H1 (cell line): ENCODE results near the gene BOLA3. TPM values are rescaled to one million over a fixed set of nuclear protein-coding genes. Genes with fewer than 3 reads are reported as not detected.

ENCODE experiments used
- BCL11A ChIP-seq, 2 experiments: IDR thresholded peaks; one replicate each; pipeline ENCODE4 v1.6.1; 2011; ENCODE audit warnings: low read depth in 2 of 2, low read length in 2 of 2, mild to moderate bottlenecking in 2 of 2
- CEBPB ChIP-seq: IDR thresholded peaks from 2 replicates; pipeline ENCODE4 v1.6.1; 2012; ENCODE audit warnings: low read depth, low read length
- CHD7 ChIP-seq: fragments of 300-600 bp; sonication (generic); IDR thresholded peaks from 2 replicates; pipeline ENCODE4 v1.7.1; 2012; ENCODE audit warnings: low read length, moderate library complexity, mild to moderate bottlenecking, inconsistent platforms; ENCODE audit not compliant: insufficient replicate concordance
- E2F6 ChIP-seq: IDR thresholded peaks from 2 replicates; pipeline ENCODE4 v1.6.1; 2012; ENCODE audit warnings: inconsistent platforms
- FOSL1 ChIP-seq: IDR thresholded peaks from 2 replicates; pipeline ENCODE4 v1.6.1; 2011; ENCODE audit warnings: mild to moderate bottlenecking, low read depth, low read length, moderate library complexity; ENCODE audit not compliant: insufficient read depth
- SIN3A ChIP-seq, 2 experiments: IDR thresholded peaks in 1 of 2; conservative IDR thresholded peaks in 1 of 2; 2 replicates each; pipeline ENCODE4 v1.6.1; 2011 to 2012; ENCODE audit warnings: low read length in 2 of 2, improper control_type of control experiment in 1 of 2, low read depth in 1 of 2, mild to moderate bottlenecking in 1 of 2
- SP2 ChIP-seq: IDR thresholded peaks from 2 replicates; pipeline ENCODE4 v1.6.1; 2012; ENCODE audit warnings: mild to moderate bottlenecking, low read length, inconsistent platforms
- TBP ChIP-seq: IDR thresholded peaks from 2 replicates; pipeline ENCODE4 v1.6.1; 2011; ENCODE audit warnings: low read depth, low read length, improper control_type of control experiment
- TCF12 ChIP-seq: IDR thresholded peaks from 2 replicates; pipeline ENCODE4 v1.6.1; 2011; ENCODE audit warnings: low read depth, mild to moderate bottlenecking, low read length
- polyA plus RNA-seq, 7 experiments: library from polyadenylated mRNA; depleted of rRNA in 3 of 7; stranded (reverse) in 5 of 7; unstranded in 2 of 7; fragments of >200 nt in 5 of 7; fragments of 200-250 nt in 2 of 7; gene quantifications; 1 replicate in 5 of 7; 2 replicates in 1 of 7; 4 replicates in 1 of 7; pipeline versions ENCODE4 v1.2.1 to v1.2.3, GENCODE V29; 2011 to 2013; ENCODE audit warnings: missing spikeins in 2 of 7, mixed read lengths in 2 of 7
- total RNA-seq: library from RNA; stranded (reverse); fragmentation: NEBNext Ultra II Directional; extraction: Animal tissue kit (Norgen Biotek cat#: 25700); gene quantifications from 2 replicates; pipeline ENCODE4 v1.2.1, GENCODE V29; 2021

The BOLA3 gene
- total and polyA plus RNA-seq, 2 of the 8 experiments (the other 6 are each of a cell fraction or from before 2014, with no cell fraction given): 46.1 to 67.3 TPM

GRCh38 chr2:74119339-74119738, 28.4 kb downstream of the BOLA3 start (continued):
- no peak for TF ChIP-seq CHD7
- TF ChIP-seq FOSL1: no peak
- no peak for TF ChIP-seq BCL11A (IDR thresholded peaks at IDR 0.05; ENCODE audit: low read depth in 2 of 2, low read length in 2 of 2)
- no peak for TF ChIP-seq SP2
- no peak for TF ChIP-seq CEBPB
- no peak for TF ChIP-seq TCF12
- TF ChIP-seq TBP: no peak
- TF ChIP-seq SIN3A (conservative IDR thresholded peaks at IDR 0.05 in 1 of 2, IDR thresholded peaks at IDR 0.05 in 1 of 2; ENCODE audit: low read depth in 1 of 2, low read length in 2 of 2): no peak
- no peak for TF ChIP-seq E2F6
- TF ChIP-seq, all 59 proteins: peak for 0
